TTC549 (cell line): ENCODE data around the gene CSMD2.
"Not testable (repeated sequence)": the region's sequence is repeated elsewhere in the genome, so short reads cannot be mapped to it uniquely, and the experiment has no call there.

ENCODE experiments used
- FAIRE-seq: peaks from 2 replicates; lab custom pipeline; 2012; peaks lifted over from hg19 to GRCh38; lab: Jason Lieb, UNC

Gene CSMD2

DNA sequence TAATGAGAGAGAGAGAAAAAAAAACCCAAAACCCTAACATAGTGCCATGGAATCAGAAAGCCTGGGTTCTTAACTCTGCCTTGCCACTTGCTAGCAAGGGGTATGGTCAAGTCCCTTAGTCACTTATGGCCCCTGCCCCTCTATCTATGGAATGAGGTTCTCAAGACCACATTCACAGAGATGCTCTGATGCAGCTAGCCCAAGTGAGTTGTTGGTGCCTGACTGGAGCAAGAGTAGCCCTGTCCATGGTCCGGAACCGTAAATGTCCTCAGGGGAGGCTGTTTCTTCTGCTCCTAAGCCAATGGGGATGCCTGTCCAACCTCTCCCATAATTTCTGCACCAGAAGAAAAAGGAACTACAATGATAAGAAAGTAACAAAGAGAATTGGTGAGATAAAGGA, 56.8 kb downstream of the CSMD2 start:
- FAIRE-seq = no peak

DNA sequence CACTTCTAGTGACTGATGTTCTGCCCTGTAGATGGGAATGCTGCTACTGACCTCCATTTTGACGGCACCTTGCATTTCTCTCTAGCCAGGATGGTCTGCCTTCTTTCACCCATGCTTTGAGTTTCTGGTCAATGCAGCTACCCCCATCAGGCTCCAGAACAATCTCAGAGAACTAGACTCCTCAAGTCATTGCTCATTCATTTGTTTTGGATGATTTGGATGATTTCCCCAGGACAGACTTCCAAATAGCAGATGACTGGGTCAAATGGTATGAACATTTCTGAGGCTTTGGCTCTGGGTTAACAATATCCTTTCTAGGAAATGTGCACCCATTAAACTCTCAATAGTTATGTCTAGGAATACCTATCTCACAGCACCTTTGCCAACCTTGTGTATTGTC, 63.9 kb downstream of the CSMD2 start:
- FAIRE-seq = no peak

DNA sequence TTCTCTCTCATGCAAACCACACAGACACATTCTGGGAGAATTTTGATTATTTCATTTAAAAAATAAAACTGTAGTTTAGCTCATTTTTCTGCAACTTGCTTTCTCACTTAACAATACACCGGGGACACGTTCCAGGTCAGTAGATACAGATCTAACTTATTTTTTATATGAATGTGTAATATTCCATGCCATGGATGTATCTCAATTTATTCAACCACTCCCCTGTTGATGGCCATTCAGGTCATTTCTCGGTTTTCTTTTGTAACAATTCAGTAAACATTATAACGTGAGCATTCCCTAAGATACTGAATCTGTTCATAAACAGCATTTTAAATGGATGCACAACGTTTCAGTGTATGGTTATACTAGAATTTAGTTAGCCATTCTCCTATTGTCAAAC, 64.7 kb downstream of the CSMD2 start:
- no peak for FAIRE-seq

DNA sequence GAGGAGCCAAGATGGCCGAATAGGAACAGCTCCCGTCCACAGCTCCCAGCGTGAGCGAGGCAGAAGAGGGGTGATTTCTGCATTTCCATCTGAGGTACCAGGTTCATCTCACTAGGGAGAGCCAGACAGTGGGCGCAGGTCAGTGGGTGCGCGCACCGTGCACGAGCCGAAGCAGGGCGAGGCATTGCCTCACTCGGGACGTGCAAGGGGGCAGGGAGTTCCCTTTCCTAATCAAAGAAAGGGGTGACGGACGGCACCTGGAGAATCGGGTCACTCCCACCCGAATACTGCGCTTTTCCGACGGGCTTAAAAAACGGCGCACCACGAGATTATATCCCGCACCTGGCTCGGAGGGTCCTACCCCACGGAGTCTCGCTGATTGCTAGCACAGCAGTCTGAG, 72.6 kb downstream of the CSMD2 start:
- not testable (repeated sequence) for FAIRE-seq

DNA sequence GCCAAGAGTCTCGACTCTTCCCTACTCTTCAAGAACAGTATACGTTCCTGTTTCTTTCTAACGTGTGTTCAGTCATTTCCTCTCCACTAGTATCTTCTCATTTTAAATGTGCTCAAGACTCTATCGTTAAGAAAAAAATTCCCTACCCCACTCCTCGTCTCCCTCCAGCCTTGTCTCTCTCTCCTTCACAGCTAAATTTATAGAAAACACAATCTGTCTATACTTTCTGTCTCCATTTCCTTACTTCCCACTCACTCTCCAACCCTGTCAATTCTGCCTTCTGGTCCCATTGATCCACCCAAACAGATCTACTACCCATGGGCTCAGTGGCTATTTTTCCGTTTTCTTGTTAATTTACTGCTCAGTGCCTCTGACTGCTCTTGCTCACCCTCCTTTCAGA, 75.3 kb downstream of the CSMD2 start:
- FAIRE-seq = no peak

DNA sequence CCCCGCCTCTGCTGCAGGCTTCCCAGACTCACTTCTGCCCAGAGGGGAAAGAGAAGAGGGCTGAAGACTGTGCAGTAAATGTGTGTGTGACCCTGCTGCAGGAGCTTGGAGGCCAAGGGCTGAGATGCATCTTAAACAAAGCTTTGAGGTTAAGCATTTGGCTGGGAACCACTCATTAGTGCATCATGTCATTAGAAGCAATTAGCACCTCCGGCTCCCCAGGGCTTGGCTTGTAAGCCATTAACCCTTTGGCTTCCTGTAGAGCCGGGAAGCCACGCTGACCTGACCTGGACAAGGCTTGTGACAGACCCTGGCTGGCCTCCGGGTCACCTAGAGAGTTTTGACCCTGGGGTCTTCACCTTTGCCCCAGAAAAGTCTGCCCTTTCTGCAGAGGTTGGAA, 77.0 kb downstream of the CSMD2 start:
- FAIRE-seq = no peak

DNA sequence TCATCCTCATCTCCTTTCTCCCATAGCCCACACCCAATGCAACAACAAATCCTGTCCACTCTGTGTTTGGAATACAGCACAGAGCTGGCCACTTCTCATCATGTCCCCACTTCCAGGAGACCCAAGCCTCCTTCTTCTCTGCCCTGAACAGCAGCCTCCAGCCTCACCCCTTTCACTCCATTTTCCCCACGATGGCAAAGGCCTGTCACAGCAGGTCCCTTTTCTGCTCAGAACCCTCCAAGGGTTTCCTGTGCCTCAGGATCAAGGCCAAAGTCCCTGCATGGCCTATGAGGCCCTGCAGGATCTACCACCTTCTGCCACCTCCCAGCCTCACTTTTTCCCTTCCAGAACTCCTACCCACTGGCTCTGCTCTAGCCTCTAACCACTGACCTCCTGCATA, 78.5 kb downstream of the CSMD2 start:
- FAIRE-seq = no peak

DNA sequence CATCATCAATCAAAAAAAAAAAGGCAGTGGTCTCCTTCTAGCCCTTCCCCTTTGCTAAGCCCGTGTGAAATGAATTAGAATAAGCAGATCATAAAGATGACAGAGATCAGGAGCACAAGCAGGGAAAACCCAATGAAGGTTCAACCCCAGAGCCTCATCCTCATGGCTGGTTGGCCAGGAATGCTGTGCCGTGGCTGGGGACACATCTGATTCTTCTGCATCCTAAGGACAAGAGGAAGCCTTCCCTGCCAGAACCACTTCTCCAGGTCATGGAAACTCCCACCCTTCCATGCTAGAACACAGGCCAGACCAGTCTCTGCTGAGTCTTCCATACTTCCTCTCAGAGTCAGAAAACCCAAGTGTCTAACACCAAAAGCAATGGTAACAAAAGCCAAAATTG, 81.1 kb downstream of the CSMD2 start:
- no peak for FAIRE-seq

DNA sequence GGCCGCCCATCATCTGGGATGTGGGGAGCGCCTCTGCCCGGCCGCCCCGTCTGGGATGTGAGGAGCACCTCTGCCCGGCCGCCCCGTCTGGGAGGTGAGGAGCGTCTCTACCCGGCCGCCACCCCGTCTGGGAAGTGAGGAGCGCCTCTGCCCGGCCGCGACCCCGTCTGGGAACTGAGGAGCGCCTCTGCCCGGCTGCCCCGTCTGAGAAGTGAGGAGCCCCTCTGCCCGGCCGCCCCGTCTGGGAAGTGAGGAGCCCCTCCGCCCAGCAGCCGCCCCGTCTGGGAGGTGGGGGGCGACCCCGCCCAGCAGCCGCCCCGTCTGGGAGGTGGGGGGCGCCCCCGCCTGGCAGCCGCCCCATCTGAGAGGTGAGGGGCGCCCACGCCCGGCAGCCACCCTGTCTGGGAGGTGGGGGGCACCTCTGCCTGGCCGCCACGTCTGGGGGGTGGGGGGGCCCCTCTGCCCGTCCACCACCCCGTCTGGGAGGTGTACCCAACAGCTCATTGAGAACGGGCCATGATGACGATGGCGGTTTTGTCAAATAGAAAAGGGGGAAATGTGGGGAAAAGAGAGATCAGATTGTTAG, 82.9 kb downstream of the CSMD2 start:
- not testable (repeated sequence) for FAIRE-seq

DNA sequence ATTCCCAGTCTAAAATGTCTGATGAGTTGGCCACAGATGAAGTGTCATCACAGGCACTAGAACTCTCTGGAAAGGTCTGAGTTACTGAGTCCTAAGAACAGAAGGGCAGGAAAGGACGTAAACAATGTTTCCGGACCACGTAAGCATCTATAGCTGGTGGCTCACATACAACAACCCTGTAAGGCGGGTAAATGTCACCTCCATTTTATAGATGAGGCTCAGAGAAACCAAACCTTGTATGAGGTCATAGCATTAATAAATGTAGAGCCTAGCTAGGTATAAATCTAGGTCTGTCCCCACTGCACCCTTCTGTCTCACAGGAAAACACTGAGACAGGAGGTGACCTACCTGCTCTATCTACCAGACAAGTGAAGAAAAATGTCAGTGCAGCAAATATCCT, 86.6 kb downstream of the CSMD2 start:
- no peak for FAIRE-seq

DNA sequence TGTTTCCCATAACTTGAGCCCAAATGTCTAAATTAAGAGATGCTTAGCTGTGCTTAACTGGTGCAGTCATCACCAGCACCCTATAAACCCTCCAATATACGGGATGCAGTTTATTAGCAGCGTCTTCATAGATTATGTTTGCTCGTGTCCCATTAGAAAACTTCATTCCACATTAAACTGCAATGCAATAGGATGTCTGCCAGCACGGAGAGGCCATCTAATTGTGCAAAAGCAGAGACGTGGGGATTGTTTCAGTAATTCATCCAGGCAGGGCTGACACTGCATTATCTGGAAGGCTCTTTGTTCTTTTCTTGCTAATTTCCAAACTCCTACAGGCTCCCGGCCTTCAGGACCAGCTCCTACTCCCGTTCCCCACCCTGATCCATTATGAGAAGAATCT, 89.5 kb downstream of the CSMD2 start:
- no peak for FAIRE-seq

DNA sequence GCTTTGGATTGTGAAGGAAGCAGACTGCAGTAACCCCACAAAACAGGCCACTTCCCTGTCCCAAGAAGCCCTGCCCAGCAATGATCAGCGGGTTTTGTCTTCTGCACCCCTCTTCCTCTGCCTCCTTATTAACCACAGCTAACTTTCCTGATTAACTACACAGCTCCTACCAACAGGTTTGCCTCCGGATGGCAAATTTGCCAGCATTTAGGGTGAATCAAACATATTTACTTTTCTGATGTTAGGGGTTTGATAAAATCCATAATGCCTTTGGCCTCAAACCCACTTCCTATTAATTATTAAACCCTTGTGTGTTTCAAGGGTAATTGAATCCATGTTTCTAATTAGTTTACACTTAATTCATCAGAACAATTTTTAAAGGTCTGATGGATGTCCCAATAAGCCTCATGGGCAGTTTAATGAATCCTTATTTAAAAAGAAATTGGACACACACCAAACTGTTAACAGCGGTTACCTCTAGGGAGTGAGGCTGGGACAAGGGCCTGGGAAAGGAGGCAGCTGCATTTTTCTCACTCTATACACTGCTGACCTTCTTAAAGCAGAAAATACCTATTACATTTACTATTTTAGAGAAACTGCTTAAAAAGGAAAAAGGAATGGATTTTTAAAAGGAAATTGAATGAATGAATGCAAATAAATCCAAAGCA, 91.9 kb downstream of the CSMD2 start:
- FAIRE-seq = no peak

DNA sequence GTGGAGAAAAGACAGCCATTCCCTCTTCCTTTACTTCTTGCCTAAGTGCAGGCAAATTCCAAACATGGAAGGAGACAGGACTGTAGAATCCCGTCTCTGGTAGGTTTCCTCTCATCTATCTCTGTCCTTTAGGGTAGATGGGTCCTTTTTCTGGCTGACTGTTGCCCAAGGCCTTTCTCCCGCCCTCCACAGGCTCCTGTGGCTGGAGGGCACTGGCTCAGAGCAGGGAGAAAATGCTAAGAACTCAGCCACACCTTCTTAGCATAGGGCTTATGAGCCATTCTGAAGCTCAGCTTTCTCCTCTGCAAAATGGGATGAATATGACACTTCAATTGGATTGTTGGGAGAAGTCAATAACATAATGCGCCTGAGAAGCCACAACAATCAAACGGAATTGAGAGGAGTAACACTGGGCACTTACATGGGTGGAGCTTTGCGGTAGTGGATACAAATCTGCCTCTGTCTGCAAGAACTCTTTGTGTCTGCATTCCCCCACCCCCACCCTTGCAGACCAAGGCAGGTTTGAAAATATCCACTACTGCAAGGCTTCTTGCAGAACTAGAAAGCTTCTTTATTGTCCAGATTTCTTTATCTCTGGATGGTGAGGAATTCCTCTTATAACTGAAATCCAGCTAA, 94.7 kb downstream of the CSMD2 start:
- FAIRE-seq = no peak

DNA sequence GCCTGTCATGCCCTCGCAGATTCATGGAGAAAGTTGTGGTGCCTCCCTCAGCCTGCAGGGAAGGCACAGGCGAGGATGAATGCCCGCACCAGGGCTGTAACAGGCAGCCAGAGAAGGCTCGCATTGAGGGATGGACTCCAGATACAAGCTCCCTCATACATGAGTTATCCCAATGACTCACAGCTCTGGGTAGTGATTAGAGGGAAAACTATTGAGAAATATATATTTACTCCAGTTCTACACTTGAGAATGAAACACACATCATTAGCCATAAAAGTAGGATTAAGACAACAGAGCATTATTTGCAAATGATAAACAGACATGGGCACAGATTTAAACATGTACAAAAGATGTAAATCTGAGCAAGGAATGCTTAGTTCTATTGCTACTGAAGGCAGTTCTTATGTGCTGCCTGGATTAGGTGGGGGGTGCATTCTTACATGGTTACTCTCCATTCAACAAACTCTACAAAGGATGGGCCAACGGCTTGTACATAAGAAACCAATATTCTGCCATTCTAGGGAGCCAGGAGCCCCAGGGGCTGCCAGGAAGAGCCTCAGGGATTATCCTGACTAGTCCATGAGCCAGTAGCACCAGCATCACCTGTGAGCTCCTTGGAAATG, 97.9 kb downstream of the CSMD2 start:
- no peak for FAIRE-seq

DNA sequence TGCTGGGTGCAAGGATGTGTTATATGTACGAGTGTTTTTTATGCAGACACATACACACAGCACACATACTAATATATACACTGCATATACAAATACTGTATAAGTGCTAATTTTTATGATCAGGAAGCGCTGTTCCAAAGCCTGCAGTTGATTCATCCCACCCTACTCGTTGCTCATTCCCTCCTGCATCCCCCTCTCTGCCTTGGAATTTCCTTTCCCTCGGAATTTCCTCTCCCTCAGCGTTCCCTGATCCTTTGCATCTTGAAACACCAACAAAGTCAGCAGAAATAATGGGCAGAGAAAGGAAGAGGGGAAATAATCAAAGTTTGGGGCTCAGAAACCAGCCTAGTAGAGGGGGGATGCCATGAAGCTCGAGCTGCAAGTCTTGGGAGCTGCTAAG, 98.9 kb downstream of the CSMD2 start:
- FAIRE-seq = no peak

DNA sequence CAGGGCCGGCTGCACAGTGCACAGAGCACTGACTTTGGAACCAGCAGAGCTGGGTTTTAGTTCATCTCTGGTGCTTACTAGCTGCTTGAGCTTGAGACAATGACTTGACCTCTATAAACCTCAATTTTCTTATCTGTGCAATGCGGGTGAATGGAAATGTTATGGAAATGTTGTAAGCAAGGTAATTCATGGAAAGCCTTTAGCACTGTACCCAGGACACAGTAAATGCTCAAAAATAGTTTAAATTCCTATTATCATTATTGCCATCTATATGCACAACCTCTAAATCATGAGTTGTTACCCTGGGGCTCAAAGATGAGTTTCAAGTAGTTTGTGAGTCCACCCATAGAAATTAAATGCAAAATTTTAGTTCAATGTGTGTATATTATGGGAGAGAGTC, 99.5 kb downstream of the CSMD2 start:
- no peak for FAIRE-seq

DNA sequence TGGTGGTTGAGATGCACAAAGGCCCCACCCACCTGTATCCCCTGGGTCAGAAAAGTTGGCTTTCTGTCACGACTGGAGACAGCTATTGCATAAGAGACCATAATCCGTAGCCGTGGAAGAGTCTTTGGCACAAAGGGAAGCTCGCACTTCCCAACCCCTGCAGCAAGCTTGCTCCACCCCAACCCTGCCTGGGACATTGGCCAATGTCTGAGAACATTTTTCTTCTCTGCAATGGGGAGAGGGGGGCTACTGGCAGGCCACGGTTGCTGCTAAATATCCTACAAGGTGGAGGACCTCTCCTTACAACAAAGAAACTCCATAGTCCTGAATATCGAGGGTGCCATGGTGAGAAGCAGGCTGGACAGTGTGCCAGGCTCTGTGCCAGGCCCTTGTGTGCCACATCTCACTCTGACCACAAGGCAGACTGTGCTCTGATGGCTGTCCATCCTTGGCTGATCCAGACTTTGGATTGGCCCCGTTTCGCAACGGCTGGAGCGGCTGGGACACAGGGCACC, 104.1 kb downstream of the CSMD2 start:
- no peak for FAIRE-seq

DNA sequence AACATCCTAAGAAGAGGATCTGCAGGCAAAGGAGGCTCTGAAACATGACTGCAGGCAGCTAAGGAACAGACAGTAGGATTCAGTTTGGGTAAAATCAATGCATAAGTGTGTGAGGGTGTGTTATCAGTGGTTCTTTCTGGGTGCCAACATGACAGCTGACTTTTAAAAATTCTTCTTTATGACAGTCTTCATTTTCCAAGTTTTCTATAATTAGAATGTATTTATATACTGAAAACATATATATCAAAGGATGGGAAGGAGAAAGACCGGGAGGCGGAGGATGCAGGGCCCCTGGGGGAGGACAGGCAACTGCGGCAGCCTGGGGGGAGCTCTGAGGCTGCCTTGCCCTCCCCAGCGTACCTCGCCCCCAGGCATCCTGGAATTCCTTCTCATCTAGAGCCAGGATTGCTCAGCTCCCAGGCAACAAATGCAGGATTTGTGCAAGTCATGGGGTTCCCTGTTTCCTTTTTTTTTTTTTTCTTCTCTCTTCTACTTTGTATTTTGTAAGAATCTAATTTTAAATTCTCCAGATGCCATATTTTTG, 104.8 kb downstream of the CSMD2 start:
- no peak for FAIRE-seq

DNA sequence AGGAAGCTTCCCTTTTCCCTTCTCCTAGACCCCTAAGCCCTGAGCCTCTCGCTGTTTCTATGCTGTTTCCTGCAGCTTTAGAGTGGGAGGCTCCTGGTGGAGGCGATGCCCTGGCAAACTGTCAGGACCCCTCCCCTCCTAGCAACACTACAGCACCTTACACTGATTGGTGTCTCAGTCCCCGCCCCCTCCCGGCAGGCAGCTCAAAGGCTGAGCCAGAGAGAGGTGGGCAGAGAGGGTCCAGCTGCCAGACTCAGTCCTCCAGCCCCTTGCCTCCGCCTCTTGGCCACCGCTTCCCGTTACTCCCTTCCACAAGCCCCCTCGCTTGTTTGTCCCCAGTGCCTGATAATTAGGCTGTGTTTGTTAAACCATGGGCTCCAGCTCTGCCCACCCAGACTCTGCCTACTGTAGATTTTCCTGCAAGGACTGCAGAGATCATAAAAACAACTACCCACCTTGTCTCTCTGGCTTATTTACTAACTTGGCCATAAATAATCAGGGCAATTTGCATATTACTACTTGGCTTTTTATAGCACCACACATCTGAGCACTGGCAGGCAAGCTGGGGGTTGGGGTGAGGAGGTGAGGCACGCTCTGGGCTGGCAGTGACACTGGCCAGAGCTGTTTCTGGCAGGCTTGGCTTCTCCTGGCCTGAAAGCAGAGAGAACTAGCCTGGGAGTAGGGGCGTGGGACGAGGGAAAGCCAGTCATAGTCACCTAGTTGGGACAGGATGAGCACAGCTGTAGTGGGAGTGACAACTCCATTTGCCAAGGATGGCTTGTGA, 107.5 kb downstream of the CSMD2 start:
- FAIRE-seq = no peak

DNA sequence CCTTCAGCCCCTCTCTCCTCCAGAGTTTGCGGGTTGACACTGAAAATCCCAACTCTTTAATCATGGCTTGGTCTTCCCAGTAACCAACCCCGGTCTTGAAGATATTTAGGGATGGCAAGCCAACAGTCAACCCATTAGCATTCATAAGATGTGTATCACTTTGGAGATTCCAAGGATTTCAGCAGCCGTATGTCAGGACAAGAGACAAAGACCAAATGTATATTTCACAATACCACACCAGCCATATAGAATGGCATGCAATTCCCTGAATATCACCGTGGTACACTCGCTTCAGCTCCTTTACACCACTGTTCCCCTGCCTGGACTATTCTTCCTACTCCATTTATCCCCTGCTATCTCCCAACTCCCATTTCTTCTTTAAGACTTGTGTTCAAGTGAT, 109.2 kb downstream of the CSMD2 start:
- FAIRE-seq = no peak

DNA sequence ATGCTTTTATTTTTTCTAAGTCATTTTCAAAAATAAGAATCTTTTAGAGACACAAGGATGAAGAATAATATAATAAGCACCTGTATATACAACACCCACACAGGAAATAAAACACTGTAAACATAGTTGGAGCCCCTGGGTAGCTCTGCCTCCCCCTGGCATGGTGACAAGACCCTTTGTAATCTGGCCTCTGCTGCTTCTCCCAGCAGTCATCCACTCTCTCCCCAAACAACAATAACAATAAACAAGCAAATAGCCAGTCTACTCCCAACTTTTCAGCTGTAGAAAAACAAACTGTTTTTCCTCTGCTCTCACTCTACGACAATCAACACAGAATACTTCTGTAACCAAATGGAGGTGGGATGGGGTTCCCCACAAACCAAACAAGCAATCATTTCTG, 110.1 kb downstream of the CSMD2 start:
- no peak for FAIRE-seq

DNA sequence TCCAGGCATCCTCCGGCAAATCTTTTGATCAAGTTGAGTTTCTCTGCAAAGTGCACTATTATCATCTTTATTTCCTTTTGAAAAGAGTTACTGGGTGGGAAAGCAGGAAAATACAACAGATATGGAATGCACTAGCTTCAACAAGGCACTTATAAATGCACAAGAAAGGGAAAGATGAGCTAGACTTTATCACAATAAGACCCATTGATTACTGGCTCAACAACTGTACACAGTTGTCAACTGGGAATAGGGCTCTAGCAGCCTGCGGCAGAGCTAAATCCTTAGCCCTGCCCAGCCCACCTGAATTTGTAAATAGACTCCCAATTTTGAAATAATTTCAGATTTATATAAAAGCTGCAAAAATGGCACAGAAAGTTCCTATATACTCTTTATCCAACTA, 111.4 kb downstream of the CSMD2 start:
- no peak for FAIRE-seq
